Astrocyte (in vitro differentiated cells and primary cell): ENCODE measurements around the gene ZFP3. TPM values are rescaled to one million over a fixed set of nuclear protein-coding genes. Genes with fewer than 3 reads are reported as not detected.
"Not testable (repeated sequence)": the region's sequence is repeated elsewhere in the genome, so short reads cannot be mapped to it uniquely, and the experiment has no call there.

Experiments used
- DNase-seq: peaks from one replicate; pipeline ENCODE4 v3.0.0-alpha.2; 2010; ENCODE audit warnings: low read depth
- FAIRE-seq: peaks from 2 replicates; lab custom pipeline; 2011; peaks lifted over from hg19 to GRCh38; lab: Jason Lieb, UNC
- H2AFZ ChIP-seq: 2 replicates; pipeline ENCODE4 v1.6.0; 2012; ENCODE audit warnings: low read depth, low read length, inconsistent platforms
- H3K27ac ChIP-seq: 2 replicates; pipeline ENCODE4 v1.5.1; 2011; ENCODE audit warnings: low read depth, low read length, inconsistent platforms
- H3K27me3 ChIP-seq: 2 replicates; pipeline ENCODE4 v1.6.0; 2011; ENCODE audit warnings: low read length, inconsistent platforms; ENCODE audit not compliant: insufficient read depth
- H3K36me3 ChIP-seq: 2 replicates; pipeline ENCODE4 v1.5.1; 2011; ENCODE audit warnings: low read length, inconsistent platforms; ENCODE audit not compliant: insufficient read depth
- H3K4me1 ChIP-seq: 2 replicates; pipeline ENCODE4 v1.5.1; 2011; ENCODE audit warnings: low read length, inconsistent platforms; ENCODE audit not compliant: insufficient read depth
- H3K4me2 ChIP-seq: 2 replicates; pipeline ENCODE4 v1.6.0; 2012; ENCODE audit warnings: low read length, inconsistent platforms
- H3K4me3 ChIP-seq: 2 replicates; pipeline ENCODE4 v1.5.1; 2011; ENCODE audit warnings: low read depth, mild to moderate bottlenecking, low read length, inconsistent platforms; ENCODE audit not compliant: insufficient read depth
- H3K79me2 ChIP-seq: 2 replicates; pipeline ENCODE4 v1.6.0; 2012; ENCODE audit warnings: mild to moderate bottlenecking, low read length, inconsistent platforms; ENCODE audit not compliant: insufficient read depth
- H3K9ac ChIP-seq: 2 replicates; pipeline ENCODE4 v1.6.0; 2012; ENCODE audit warnings: mild to moderate bottlenecking, low read length, inconsistent platforms
- H3K9me3 ChIP-seq: 2 replicates; pipeline ENCODE4 v1.5.1; 2012; ENCODE audit warnings: low read depth, mild to moderate bottlenecking, low read length, inconsistent platforms; ENCODE audit not compliant: insufficient read depth
- H4K20me1 ChIP-seq: 2 replicates; pipeline ENCODE4 v1.6.0; 2012; ENCODE audit warnings: low read length, inconsistent platforms; ENCODE audit not compliant: insufficient read depth
- H3K27ac Mint-ChIP-seq: one replicate; pipeline ENCODE4 v1.8.0; 2021; ENCODE audit warnings: mild to moderate bottlenecking, mixed read lengths; ENCODE audit not compliant: unreplicated experiment
- H3K27me3 Mint-ChIP-seq: one replicate; pipeline ENCODE4 v1.8.0; 2021; ENCODE audit warnings: low read depth, mixed read lengths; ENCODE audit not compliant: unreplicated experiment
- H3K36me3 Mint-ChIP-seq: one replicate; pipeline ENCODE4 v1.8.0; 2021; ENCODE audit warnings: low read depth, mixed read lengths; ENCODE audit not compliant: unreplicated experiment
- H3K4me1 Mint-ChIP-seq: one replicate; pipeline ENCODE4 v1.8.0; 2021; ENCODE audit warnings: low read depth, mixed read lengths; ENCODE audit not compliant: unreplicated experiment
- H3K4me3 Mint-ChIP-seq: one replicate; pipeline ENCODE4 v1.8.0; 2021; ENCODE audit warnings: mild to moderate bottlenecking, moderate library complexity, mixed read lengths; ENCODE audit not compliant: unreplicated experiment
- H3K9me3 Mint-ChIP-seq: one replicate; pipeline ENCODE4 v1.8.0; 2021; ENCODE audit warnings: mild to moderate bottlenecking, mixed read lengths; ENCODE audit not compliant: unreplicated experiment
- EZH2 ChIP-seq: IDR thresholded peaks from 2 replicates; pipeline ENCODE4 v1.6.1; 2012; ENCODE audit warnings: mild to moderate bottlenecking, low read length, inconsistent platforms; ENCODE audit not compliant: insufficient read depth
- total RNA-seq: library from RNA; stranded (reverse); gene quantifications from 2 replicates; pipeline ENCODE4 v1.2.1, GENCODE V29; 2021
- TF ChIP-seq, protein P1 (sequence below): IDR thresholded peaks from 2 replicates; pipeline ENCODE4 v1.5.1; 2011; ENCODE audit warnings: low read depth, mild to moderate bottlenecking, inconsistent platforms, low read length, moderate library complexity; ENCODE audit not compliant: insufficient read depth

ZFP3 gene
- total RNA-seq, 1 donor from 2014 or later, result not detected

DNA sequence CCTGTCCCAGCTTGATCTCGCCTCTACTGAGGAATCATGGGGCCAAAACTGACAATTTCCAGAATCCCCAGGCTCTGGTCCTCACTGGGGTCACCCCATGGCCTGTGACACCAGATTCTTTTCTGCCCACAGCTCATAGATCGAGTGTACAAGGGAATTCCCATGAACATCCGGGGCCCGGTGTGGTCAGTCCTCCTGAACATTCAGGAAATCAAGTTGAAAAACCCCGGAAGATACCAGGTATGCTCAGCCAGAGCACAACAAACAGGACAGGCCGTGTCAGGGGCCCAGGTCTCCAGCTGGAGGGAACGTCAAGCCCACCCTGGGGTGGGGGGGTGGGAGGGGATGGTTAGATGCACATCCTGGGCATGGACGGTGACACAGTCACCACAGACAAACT is 55.0 kb downstream of the ZFP3 start:
- H3K9me3 ChIP-seq, result no peaks in the 10 kb centered on the region
- FAIRE-seq, result no peak
- no peaks in the 10 kb centered on the region for H4K20me1 ChIP-seq
- H3K4me1 Mint-ChIP-seq, result peaks cover 9% of the 10 kb centered on the region
- no peaks in the 10 kb centered on the region for H3K79me2 ChIP-seq
- H3K4me1 ChIP-seq, result no peaks in the 10 kb centered on the region
- TF ChIP-seq, protein P1, sequence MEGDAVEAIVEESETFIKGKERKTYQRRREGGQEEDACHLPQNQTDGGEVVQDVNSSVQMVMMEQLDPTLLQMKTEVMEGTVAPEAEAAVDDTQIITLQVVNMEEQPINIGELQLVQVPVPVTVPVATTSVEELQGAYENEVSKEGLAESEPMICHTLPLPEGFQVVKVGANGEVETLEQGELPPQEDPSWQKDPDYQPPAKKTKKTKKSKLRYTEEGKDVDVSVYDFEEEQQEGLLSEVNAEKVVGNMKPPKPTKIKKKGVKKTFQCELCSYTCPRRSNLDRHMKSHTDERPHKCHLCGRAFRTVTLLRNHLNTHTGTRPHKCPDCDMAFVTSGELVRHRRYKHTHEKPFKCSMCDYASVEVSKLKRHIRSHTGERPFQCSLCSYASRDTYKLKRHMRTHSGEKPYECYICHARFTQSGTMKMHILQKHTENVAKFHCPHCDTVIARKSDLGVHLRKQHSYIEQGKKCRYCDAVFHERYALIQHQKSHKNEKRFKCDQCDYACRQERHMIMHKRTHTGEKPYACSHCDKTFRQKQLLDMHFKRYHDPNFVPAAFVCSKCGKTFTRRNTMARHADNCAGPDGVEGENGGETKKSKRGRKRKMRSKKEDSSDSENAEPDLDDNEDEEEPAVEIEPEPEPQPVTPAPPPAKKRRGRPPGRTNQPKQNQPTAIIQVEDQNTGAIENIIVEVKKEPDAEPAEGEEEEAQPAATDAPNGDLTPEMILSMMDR, result no peak
- TF ChIP-seq EZH2, result no peak
- no peak overlapping the region for H3K4me3 ChIP-seq
- no peaks in the 10 kb centered on the region for H3K36me3 ChIP-seq
- H3K27me3 Mint-ChIP-seq, result peaks cover 7% of the 10 kb centered on the region
- H3K27ac ChIP-seq, result no peak overlapping the region
- H3K4me2 ChIP-seq, result no peak overlapping the region
- no peak overlapping the region for H3K9ac ChIP-seq
- no peak overlapping the region for H3K27ac Mint-ChIP-seq
- no peak overlapping the region for H3K4me3 Mint-ChIP-seq
- DNase-seq, result no peak
- no peaks in the 10 kb centered on the region for H3K36me3 Mint-ChIP-seq
- H3K9me3 Mint-ChIP-seq, result peaks cover 5% of the 10 kb centered on the region
- no peak overlapping the region for H2AFZ ChIP-seq
- H3K27me3 ChIP-seq, result no peaks in the 10 kb centered on the region

DNA sequence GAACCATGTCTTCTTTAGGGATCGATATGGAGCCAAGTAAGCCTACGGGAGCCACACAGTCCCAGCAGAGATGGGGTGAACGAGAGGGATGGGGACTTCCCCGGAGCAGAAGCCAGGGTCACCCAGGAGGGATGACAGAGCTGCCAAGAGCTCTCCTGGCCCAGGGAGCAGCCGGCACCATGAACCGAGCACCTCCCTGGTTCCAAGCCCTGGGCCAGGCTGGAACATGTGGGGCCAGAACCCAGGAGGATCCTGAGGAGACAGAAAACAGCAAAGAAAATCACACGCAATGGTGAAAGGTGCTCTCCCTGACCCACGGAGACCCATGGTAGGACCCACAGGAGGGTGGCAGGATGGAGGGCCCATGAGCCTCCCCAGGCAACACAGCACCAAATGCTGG is 55.7 kb downstream of the ZFP3 start:
- H3K4me3 Mint-ChIP-seq, H3K27ac ChIP-seq, DNase-seq, H4K20me1 ChIP-seq, H3K79me2 ChIP-seq, H3K27ac Mint-ChIP-seq, H3K4me3 ChIP-seq, H3K4me1 ChIP-seq, H3K36me3 ChIP-seq, H3K4me2 ChIP-seq, H3K4me1 Mint-ChIP-seq, H3K9me3 Mint-ChIP-seq, H3K9ac ChIP-seq, H3K9me3 ChIP-seq, H3K27me3 ChIP-seq, FAIRE-seq, H3K27me3 Mint-ChIP-seq, H2AFZ ChIP-seq, H3K36me3 Mint-ChIP-seq: not testable (repeated sequence)

DNA sequence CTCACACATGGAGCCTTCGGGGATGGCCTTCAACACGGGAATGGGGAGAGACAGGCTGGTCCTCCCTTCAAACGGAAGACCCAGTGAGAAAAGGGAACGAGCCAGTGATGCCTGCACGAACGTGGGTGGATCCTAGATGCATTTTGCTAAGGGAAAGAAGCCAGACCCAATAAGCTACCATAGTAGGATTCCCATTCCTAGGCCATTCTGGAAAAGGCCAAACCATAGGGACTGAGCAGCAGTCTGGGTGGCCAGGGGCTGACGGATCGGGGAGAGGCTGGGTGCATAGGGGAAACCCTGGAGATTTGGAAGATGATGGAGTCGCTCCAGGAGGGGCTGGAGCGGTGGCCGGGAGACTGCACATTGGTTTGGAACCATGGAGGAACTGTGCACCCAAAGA is 56.3 kb downstream of the ZFP3 start:
- not testable (repeated sequence) for H3K9me3 ChIP-seq, H3K4me3 ChIP-seq, H3K9ac ChIP-seq, H3K79me2 ChIP-seq, H3K36me3 Mint-ChIP-seq, DNase-seq, H3K4me1 Mint-ChIP-seq, H3K27me3 Mint-ChIP-seq, H4K20me1 ChIP-seq, H3K4me2 ChIP-seq, H3K4me1 ChIP-seq, H3K4me3 Mint-ChIP-seq, H2AFZ ChIP-seq, H3K9me3 Mint-ChIP-seq, H3K36me3 ChIP-seq, H3K27ac ChIP-seq, H3K27me3 ChIP-seq, FAIRE-seq
- peak overlapping the region; percentile 63 for H3K27ac Mint-ChIP-seq

DNA sequence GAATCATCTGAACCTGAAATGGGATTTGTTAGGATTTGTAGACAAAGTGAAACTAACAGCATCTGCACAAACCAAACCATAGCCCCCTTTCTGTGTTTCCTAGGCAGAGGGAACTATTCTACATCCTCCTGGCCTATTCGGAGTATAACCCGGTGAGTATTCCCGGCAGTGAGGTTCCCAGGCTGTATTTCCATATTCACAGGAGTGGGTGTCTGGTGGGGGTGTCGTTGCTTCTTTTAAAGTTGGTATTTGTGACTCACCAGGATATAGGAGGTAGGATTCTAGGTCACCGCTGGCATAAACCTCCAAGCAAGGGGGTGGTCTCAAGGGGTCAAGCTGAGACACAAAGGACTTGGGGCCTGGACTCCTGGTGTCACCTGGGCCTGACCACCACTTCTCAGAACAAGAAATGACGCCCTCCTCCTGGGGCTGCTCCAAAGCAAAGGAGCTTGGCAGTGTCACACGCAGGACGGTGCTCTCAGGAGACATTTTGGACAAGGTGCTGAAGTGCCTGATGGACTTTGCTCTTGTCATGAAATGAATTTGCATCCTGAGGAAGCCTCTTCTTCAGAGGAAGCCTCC is 57.0 kb downstream of the ZFP3 start:
- FAIRE-seq, H3K79me2 ChIP-seq, H3K27me3 Mint-ChIP-seq, DNase-seq, H3K4me3 Mint-ChIP-seq, H3K4me1 Mint-ChIP-seq, H2AFZ ChIP-seq, H3K4me3 ChIP-seq, H3K27me3 ChIP-seq, H3K36me3 Mint-ChIP-seq, H3K9me3 ChIP-seq, H3K27ac ChIP-seq, H3K36me3 ChIP-seq, H3K9me3 Mint-ChIP-seq, H3K4me1 ChIP-seq, H3K9ac ChIP-seq, H4K20me1 ChIP-seq: not testable (repeated sequence)
- H3K4me2 ChIP-seq, result peak overlapping the region; percentile 19
- peak overlapping the region; percentile 63 for H3K27ac Mint-ChIP-seq
